ENCODE measurements around the gene NTPCR. TPM values are rescaled to one million over a fixed set of nuclear protein-coding genes. Genes with fewer than 3 reads are reported as not detected.

The NTPCR gene
- polyA plus RNA-seq, 2 of the 4 experiments (the other 2 are of a cell fraction), result 69.9 to 83.6 TPM

DNA sequence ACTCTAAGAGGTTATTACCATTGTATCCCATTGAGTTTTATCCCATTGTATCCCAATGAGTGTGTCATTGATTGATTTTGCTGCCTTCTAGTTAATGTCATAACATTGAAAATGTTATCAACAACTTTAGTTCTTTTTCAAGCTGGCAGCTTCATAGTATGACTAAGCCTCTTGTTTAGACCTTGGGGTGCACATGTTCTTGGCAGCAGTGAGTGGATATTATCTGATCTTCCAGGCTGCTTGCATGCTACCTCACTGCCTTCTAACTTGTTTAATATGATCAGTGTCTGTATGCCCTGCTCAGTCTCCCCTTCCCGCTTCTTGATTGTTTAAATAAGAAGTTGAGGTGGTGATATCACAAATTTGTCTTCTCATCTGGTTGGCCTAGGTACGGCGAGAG lies 24.6 kb downstream of the NTPCR start:
- no peak overlapping the region for H3K4me3 ChIP-seq
- no peak overlapping the region for H3K4me2 ChIP-seq
- TF ChIP-seq CBX2 (IDR thresholded peaks at IDR 0.05; ENCODE audit: borderline replicate concordance, low read depth) (no peak), JUNB (IDR thresholded peaks at IDR 0.05) (no peak), HDAC2 (IDR thresholded peaks at IDR 0.05) (no peak), SMC3 (IDR thresholded peaks at IDR 0.05) (no peak), RNF2 (IDR thresholded peaks at IDR 0.05; ENCODE audit: borderline replicate concordance, low read depth) (no peak), BHLHE40 (IDR thresholded peaks at IDR 0.05; ENCODE audit: low read depth, low read length) (no peak), CHD4 (IDR thresholded peaks at IDR 0.05; ENCODE audit: borderline replicate concordance) (no peak)
- TF ChIP-seq, protein P1, sequence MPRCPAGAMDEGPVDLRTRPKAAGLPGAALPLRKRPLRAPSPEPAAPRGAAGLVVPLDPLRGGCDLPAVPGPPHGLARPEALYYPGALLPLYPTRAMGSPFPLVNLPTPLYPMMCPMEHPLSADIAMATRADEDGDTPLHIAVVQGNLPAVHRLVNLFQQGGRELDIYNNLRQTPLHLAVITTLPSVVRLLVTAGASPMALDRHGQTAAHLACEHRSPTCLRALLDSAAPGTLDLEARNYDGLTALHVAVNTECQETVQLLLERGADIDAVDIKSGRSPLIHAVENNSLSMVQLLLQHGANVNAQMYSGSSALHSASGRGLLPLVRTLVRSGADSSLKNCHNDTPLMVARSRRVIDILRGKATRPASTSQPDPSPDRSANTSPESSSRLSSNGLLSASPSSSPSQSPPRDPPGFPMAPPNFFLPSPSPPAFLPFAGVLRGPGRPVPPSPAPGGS (IDR thresholded peaks at IDR 0.05), result no peak
- TF ChIP-seq, protein P2, sequence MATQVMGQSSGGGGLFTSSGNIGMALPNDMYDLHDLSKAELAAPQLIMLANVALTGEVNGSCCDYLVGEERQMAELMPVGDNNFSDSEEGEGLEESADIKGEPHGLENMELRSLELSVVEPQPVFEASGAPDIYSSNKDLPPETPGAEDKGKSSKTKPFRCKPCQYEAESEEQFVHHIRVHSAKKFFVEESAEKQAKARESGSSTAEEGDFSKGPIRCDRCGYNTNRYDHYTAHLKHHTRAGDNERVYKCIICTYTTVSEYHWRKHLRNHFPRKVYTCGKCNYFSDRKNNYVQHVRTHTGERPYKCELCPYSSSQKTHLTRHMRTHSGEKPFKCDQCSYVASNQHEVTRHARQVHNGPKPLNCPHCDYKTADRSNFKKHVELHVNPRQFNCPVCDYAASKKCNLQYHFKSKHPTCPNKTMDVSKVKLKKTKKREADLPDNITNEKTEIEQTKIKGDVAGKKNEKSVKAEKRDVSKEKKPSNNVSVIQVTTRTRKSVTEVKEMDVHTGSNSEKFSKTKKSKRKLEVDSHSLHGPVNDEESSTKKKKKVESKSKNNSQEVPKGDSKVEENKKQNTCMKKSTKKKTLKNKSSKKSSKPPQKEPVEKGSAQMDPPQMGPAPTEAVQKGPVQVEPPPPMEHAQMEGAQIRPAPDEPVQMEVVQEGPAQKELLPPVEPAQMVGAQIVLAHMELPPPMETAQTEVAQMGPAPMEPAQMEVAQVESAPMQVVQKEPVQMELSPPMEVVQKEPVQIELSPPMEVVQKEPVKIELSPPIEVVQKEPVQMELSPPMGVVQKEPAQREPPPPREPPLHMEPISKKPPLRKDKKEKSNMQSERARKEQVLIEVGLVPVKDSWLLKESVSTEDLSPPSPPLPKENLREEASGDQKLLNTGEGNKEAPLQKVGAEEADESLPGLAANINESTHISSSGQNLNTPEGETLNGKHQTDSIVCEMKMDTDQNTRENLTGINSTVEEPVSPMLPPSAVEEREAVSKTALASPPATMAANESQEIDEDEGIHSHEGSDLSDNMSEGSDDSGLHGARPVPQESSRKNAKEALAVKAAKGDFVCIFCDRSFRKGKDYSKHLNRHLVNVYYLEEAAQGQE (IDR thresholded peaks at IDR 0.05), result no peak
- ChIA-PET CTCF (no interaction called here), POLR2A (no interaction called here)
- DNase-seq (ENCODE audit: low read depth in 1 of 2, low spot score in 1 of 2) (no peak), FAIRE-seq (no peak), ATAC-seq (no peak)
- no peaks in the 10 kb centered on the region for H3K4me1 ChIP-seq
- no peak overlapping the region for H3K27ac ChIP-seq
- H3K9me3 ChIP-seq, result peaks cover 26% of the 10 kb centered on the region
- WGBS (ENCODE audit: missing lambda C conversion rate), result 94% methylated on average over 3 of the region's 3 CpGs

DNA sequence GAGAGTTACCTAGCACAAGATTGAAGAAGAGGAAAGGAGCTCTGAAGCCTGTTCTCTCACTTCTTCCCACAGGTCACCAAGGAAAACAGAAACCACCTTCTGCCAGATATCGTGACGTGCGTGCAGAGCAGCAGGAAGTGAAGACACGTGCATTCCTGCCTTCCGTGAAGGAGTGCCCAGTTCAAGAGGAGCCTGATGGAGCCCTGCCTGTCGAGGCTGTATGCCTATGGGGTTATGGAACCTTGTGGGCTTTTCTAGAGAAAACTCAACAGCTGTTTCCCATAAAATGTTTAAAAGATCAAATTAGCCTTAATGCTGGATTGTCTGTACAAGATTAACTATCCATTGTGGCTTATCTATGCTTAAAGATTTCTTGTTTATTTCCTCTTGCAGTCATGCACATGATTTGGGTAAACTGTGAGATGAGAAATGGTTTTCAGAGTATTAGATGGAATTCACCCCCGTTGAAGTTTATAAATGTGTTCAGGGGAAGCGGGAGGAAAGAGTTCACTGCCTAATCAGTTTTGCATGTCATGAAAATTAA lies 27.8 kb downstream of the NTPCR start:
- Histone ChIP-seq H3K27ac (no peak overlapping the region), H3K4me2 (no peak overlapping the region), H3K9me3 (peaks cover 11% of the 10 kb centered on the region; the same call in 1 of the 3 replicates), H3K4me3 (no peak overlapping the region), H3K4me1 (peaks cover 12% of the 10 kb centered on the region; the same call in 1 of the 3 replicates)
- CTCF ChIA-PET, result interaction anchor here (0.8 to 1.2 kb wide), 2 partner anchors 12 to 29 kb away, joined by 3 to 4 read pairs; no protein-coding TSS in a partner anchor
- POLR2A ChIA-PET, result no interaction called here
- 94% methylated on average over 8 of the region's 8 CpGs for WGBS (ENCODE audit: missing lambda C conversion rate)
- ATAC-seq (no peak), DNase-seq (ENCODE audit: low read depth in 1 of 2, low spot score in 1 of 2) (no peak), FAIRE-seq (no peak)
- TF ChIP-seq PHF8 (IDR thresholded peaks at IDR 0.05; ENCODE audit: borderline replicate concordance, low read depth), result no peak
- TF ChIP-seq ESRRA (IDR thresholded peaks at IDR 0.05; ENCODE audit: borderline replicate concordance, low read length), result no peak
- TF ChIP-seq, protein P3, sequence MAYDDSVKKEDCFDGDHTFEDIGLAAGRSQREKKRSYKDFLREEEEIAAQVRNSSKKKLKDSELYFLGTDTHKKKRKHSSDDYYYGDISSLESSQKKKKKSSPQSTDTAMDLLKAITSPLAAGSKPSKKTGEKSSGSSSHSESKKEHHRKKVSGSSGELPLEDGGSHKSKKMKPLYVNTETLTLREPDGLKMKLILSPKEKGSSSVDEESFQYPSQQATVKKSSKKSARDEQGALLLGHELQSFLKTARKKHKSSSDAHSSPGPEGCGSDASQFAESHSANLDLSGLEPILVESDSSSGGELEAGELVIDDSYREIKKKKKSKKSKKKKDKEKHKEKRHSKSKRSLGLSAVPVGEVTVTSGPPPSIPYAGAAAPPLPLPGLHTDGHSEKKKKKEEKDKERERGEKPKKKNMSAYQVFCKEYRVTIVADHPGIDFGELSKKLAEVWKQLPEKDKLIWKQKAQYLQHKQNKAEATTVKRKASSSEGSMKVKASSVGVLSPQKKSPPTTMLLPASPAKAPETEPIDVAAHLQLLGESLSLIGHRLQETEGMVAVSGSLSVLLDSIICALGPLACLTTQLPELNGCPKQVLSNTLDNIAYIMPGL (CRISPR knock-in tag; IDR thresholded peaks at IDR 0.05; ENCODE audit: borderline replicate concordance), result no peak
- no peak for TF ChIP-seq JUN (IDR thresholded peaks at IDR 0.05)
- TF ChIP-seq, protein P4, sequence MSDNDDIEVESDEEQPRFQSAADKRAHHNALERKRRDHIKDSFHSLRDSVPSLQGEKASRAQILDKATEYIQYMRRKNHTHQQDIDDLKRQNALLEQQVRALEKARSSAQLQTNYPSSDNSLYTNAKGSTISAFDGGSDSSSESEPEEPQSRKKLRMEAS (IDR thresholded peaks at IDR 0.05), result no peak
- TF ChIP-seq, protein P2 (IDR thresholded peaks at IDR 0.05), result no peak
- TF ChIP-seq JUNB (IDR thresholded peaks at IDR 0.05), result no peak
- TF ChIP-seq EHF (CRISPR knock-in tag; IDR thresholded peaks at IDR 0.05), result no peak
- no peak for TF ChIP-seq POLR2AphosphoS2 (conservative IDR thresholded peaks at IDR 0.05; ENCODE audit: low read length)
- TF ChIP-seq EP300 (IDR thresholded peaks at IDR 0.05), result no peak
- no peak for TF ChIP-seq FOSL2 (IDR thresholded peaks at IDR 0.05)
- TF ChIP-seq FOSL2 (CRISPR knock-in tag; IDR thresholded peaks at IDR 0.05), result no peak
- no peak for TF ChIP-seq CBX2 (IDR thresholded peaks at IDR 0.05; ENCODE audit: borderline replicate concordance, low read depth)
- no peak for TF ChIP-seq CHD2 (IDR thresholded peaks at IDR 0.05; ENCODE audit: low read length, partially characterized antibody)
- TF ChIP-seq SREBF2 (IDR thresholded peaks at IDR 0.05), result no peak
- no peak for TF ChIP-seq NR3C1 (IDR thresholded peaks at IDR 0.05)
- no peak for TF ChIP-seq TP53 (CRISPR knock-in tag; IDR thresholded peaks at IDR 0.05)
- TF ChIP-seq, protein P5, sequence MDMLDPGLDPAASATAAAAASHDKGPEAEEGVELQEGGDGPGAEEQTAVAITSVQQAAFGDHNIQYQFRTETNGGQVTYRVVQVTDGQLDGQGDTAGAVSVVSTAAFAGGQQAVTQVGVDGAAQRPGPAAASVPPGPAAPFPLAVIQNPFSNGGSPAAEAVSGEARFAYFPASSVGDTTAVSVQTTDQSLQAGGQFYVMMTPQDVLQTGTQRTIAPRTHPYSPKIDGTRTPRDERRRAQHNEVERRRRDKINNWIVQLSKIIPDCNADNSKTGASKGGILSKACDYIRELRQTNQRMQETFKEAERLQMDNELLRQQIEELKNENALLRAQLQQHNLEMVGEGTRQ (IDR thresholded peaks at IDR 0.05), result no peak
